Right atrium auricular region (tissue), 2 donors: Measurements from ENCODE around the gene CBLL2. TPM values are rescaled to one million over a fixed set of nuclear protein-coding genes. Genes with fewer than 3 reads are reported as not detected.

Source experiments
- DNase-seq: peaks from one replicate; pipeline ENCODE4 v3.0.0-alpha.2; 2019; ENCODE audit warnings: low spot score
- H3K27ac ChIP-seq, 2 donors: fragments of 200-600 bp; sonication (generic); 1 replicate in 1 of 2; 2 replicates in 1 of 2; pipeline ENCODE4 v1.5.1; 2016 to 2019
- H3K27me3 ChIP-seq, 2 donors: fragments of 200-600 bp; sonication (generic); one replicate each; pipeline versions ENCODE4 v1.5.1 to v1.6.0; 2017 to 2019
- H3K36me3 ChIP-seq: fragments of 200-600 bp; sonication (generic); one replicate; pipeline ENCODE4 v1.5.1; 2016
- H3K4me1 ChIP-seq, 2 donors: fragments of 200-600 bp; sonication (generic); one replicate each; pipeline versions ENCODE4 v1.5.1 to v1.6.0; 2017 to 2019
- H3K4me3 ChIP-seq, 2 donors: fragments of 200-600 bp; sonication (generic); 1 replicate in 1 of 2; 2 replicates in 1 of 2; pipeline ENCODE4 v1.5.1; 2017 to 2019; ENCODE audit warnings: mild to moderate bottlenecking in 1 of 2, moderate library complexity in 1 of 2
- H3K9me3 ChIP-seq, 2 donors: fragments of 200-600 bp; sonication (generic); one replicate each; pipeline ENCODE4 v1.5.1; 2019
- CTCF ChIP-seq, 2 donors: fragments of 200-600 bp; sonication (generic); IDR thresholded peaks; one replicate each; pipeline ENCODE4 v1.5.1; 2019; ENCODE audit warnings: antibody characterized with exemption in 2 of 2
- total RNA-seq, 2 donors: library from RNA; depleted of rRNA; stranded (reverse); fragments of >200 nt; gene quantifications; one replicate each; pipeline ENCODE4 v1.1.0, GENCODE V29; 2016

The CBLL2 gene
- total RNA-seq, 2 donors from 2014 or later: not detected

- H3K27ac ChIP-seq: no peak overlapping the region
- no peaks in the 10 kb centered on the region for H3K9me3 ChIP-seq
- no peak for TF ChIP-seq CTCF (IDR thresholded peaks at IDR 0.05)
- H3K4me3 ChIP-seq: no peak overlapping the region
- H3K36me3 ChIP-seq: no peaks in the 10 kb centered on the region
- no peaks in the 10 kb centered on the region for H3K27me3 ChIP-seq
- no peak for DNase-seq
- H3K4me1 ChIP-seq: peaks cover 0 to 11% of the 10 kb centered on the region in 2 donors
Observed at GRCh38 chrX:22296871-22297270, 24.2 kb downstream of the CBLL2 start.

- H3K36me3 ChIP-seq: no peaks in the 10 kb centered on the region
- H3K9me3 ChIP-seq: no peaks in the 10 kb centered on the region
- no peak for TF ChIP-seq CTCF (IDR thresholded peaks at IDR 0.05)
- peak overlapping the region in 1 of 2 donors; percentile 51 for H3K27ac ChIP-seq
- peaks cover 0 to 11% of the 10 kb centered on the region in 2 donors for H3K4me1 ChIP-seq
- no peaks in the 10 kb centered on the region for H3K27me3 ChIP-seq
- no peak for DNase-seq
- no peak overlapping the region for H3K4me3 ChIP-seq
Observed at GRCh38 chrX:22300130-22300529, 27.4 kb downstream of the CBLL2 start.

GRCh38 chrX:22310779-22311178, 38.1 kb downstream of the CBLL2 start:
- H3K4me1 ChIP-seq: no peaks in the 10 kb centered on the region
- no peak overlapping the region for H3K4me3 ChIP-seq
- H3K36me3 ChIP-seq: no peaks in the 10 kb centered on the region
- H3K27ac ChIP-seq: no peak overlapping the region
- H3K9me3 ChIP-seq: no peaks in the 10 kb centered on the region
- no peak for TF ChIP-seq CTCF (IDR thresholded peaks at IDR 0.05)
- no peak for DNase-seq
- no peaks in the 10 kb centered on the region for H3K27me3 ChIP-seq

- DNase-seq: no peak
- Histone ChIP-seq H3K27me3 (no peaks in the 10 kb centered on the region), H3K36me3 (no peaks in the 10 kb centered on the region), H3K4me3 (no peak overlapping the region), H3K27ac (no peak overlapping the region), H3K9me3 (no peaks in the 10 kb centered on the region), H3K4me1 (no peaks in the 10 kb centered on the region)
- TF ChIP-seq CTCF (IDR thresholded peaks at IDR 0.05): no peak
Observed at GRCh38 chrX:22313766-22314165, 41.1 kb downstream of the CBLL2 start.

GRCh38 chrX:22314211-22314610, 41.5 kb downstream of the CBLL2 start:
- no peak for DNase-seq
- H3K9me3 ChIP-seq: no peaks in the 10 kb centered on the region

More at GRCh38 chrX:22314211-22314610, 41.5 kb downstream of the CBLL2 start:
- no peaks in the 10 kb centered on the region for H3K4me1 ChIP-seq
- H3K4me3 ChIP-seq: no peak overlapping the region
- no peaks in the 10 kb centered on the region for H3K27me3 ChIP-seq
- no peak overlapping the region for H3K27ac ChIP-seq
- TF ChIP-seq CTCF (IDR thresholded peaks at IDR 0.05): no peak
- no peaks in the 10 kb centered on the region for H3K36me3 ChIP-seq
